Measurements from ENCODE around the gene CTNNBIP1. TPM values are rescaled to one million over a fixed set of nuclear protein-coding genes. Genes with fewer than 3 reads are reported as not detected.
"Not testable (repeated sequence)": the region's sequence is repeated elsewhere in the genome, so short reads cannot be mapped to it uniquely, and the experiment has no call there.

The CTNNBIP1 gene
- total RNA-seq: 40.1 TPM

GRCh38 chr1:9910076-9910422, at the start of gene CTNNBIP1:
Gene CTNNBIP1, minus strand, starts transcription at chr1:9910269. Its CDS starts 38,205 bp downstream, at chr1:9872064.
- DNase-seq: no peak

GRCh38 chr1:9957726-9958125, 47.7 kb upstream of the CTNNBIP1 start:
- DNase-seq: no peak

- DNase-seq: no peak
These were observed 36.2 kb upstream of the CTNNBIP1 start for GRCh38 chr1:9946315-9946714.

- DNase-seq: peak; percentile 90
These were observed 33.1 kb upstream of the CTNNBIP1 start, which contains the start of the genes LZIC and NMNAT1 for GRCh38 chr1:9942939-9943788. Gene LZIC, minus strand, starts transcription at chr1:9943391. Its CDS starts 6,772 bp downstream, at chr1:9936619. Gene NMNAT1, plus strand, starts transcription at chr1:9943475. Its CDS starts 28,599 bp downstream, at chr1:9972074.

GRCh38 chr1:9942399-9942938, 32.4 kb upstream of the CTNNBIP1 start:
- no peak for DNase-seq

GRCh38 chr1:9929431-9930385, 19.6 kb upstream of the CTNNBIP1 start:
- DNase-seq: peak; percentile 29

- DNase-seq: no peak
These were observed 17.2 kb upstream of the CTNNBIP1 start for GRCh38 chr1:9927259-9927658.

GRCh38 chr1:9922342-9922741, 12.3 kb upstream of the CTNNBIP1 start:
- no peak for DNase-seq

- DNase-seq: no peak
These were observed 10.5 kb upstream of the CTNNBIP1 start for GRCh38 chr1:9920606-9921005.

- no peak for DNase-seq
These were observed 7.8 kb upstream of the CTNNBIP1 start for GRCh38 chr1:9917901-9918300.

GRCh38 chr1:9917495-9917894, 7.4 kb upstream of the CTNNBIP1 start:
- not testable (repeated sequence) for DNase-seq

- DNase-seq: no peak
These were observed 6.4 kb upstream of the CTNNBIP1 start for GRCh38 chr1:9916452-9916851.

- no peak for DNase-seq
These were observed 4.5 kb upstream of the CTNNBIP1 start for GRCh38 chr1:9914610-9914937.

- no peak for DNase-seq
These were observed 2.3 kb upstream of the CTNNBIP1 start for GRCh38 chr1:9912264-9912936.

GRCh38 chr1:9910423-9911178, 532 bp upstream of the CTNNBIP1 start:
- DNase-seq: peak; percentile 100

- no peak for DNase-seq
These were observed 629 bp downstream of the CTNNBIP1 start for GRCh38 chr1:9909234-9910046.

GRCh38 chr1:9908871-9909233, 1.2 kb downstream of the CTNNBIP1 start:
- DNase-seq: no peak

GRCh38 chr1:9907441-9907840, 2.6 kb downstream of the CTNNBIP1 start:
- no peak for DNase-seq

- no peak for DNase-seq
These were observed 3.6 kb downstream of the CTNNBIP1 start for GRCh38 chr1:9906466-9906865.

GRCh38 chr1:9905010-9905409, 5.1 kb downstream of the CTNNBIP1 start:
- no peak for DNase-seq

GRCh38 chr1:9904596-9904995, 5.5 kb downstream of the CTNNBIP1 start:
- DNase-seq: no peak
